ENCODE results near the gene KDM4C.

Gene KDM4C

GRCh38 chr9:6735422-6735821, 22.4 kb upstream of the KDM4C start:
- no peak for TF ChIP-seq YY1 (IDR thresholded peaks at IDR 0.05; ENCODE audit: low read depth)
- TF ChIP-seq USF1 (IDR thresholded peaks at IDR 0.05), result no peak
- TF ChIP-seq TCF12 (IDR thresholded peaks at IDR 0.05; ENCODE audit: low read depth), result no peak
- no peak for TF ChIP-seq REST (IDR thresholded peaks at IDR 0.05; ENCODE audit: low read depth)
- TF ChIP-seq ZBTB7A (IDR thresholded peaks at IDR 0.05; ENCODE audit: low read depth), result no peak
- TF ChIP-seq CREB1 (IDR thresholded peaks at IDR 0.05; ENCODE audit: low read depth), result no peak
- TF ChIP-seq EP300 (IDR thresholded peaks at IDR 0.05; ENCODE audit: borderline replicate concordance), result no peak
- TF ChIP-seq TEAD4 (IDR thresholded peaks at IDR 0.05), result no peak
- TF ChIP-seq TAF1 (IDR thresholded peaks at IDR 0.05; ENCODE audit: low read depth), result no peak
- TF ChIP-seq RAD21 (IDR thresholded peaks at IDR 0.05; ENCODE audit: low read depth), result no peak
- no peak for TF ChIP-seq CEBPB (IDR thresholded peaks at IDR 0.05)
- no peak for TF ChIP-seq NFIC (IDR thresholded peaks at IDR 0.05)
- TF ChIP-seq EGR1 (IDR thresholded peaks at IDR 0.05), result no peak
- no peak for TF ChIP-seq FOXM1 (IDR thresholded peaks at IDR 0.05; ENCODE audit: borderline replicate concordance, low read depth)
- TF ChIP-seq, protein P1, sequence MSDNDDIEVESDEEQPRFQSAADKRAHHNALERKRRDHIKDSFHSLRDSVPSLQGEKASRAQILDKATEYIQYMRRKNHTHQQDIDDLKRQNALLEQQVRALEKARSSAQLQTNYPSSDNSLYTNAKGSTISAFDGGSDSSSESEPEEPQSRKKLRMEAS (IDR thresholded peaks at IDR 0.05), result no peak

- TF ChIP-seq RAD21 (IDR thresholded peaks at IDR 0.05; ENCODE audit: low read depth), result peak; percentile 59
- no peak for TF ChIP-seq TCF12 (IDR thresholded peaks at IDR 0.05; ENCODE audit: low read depth)
Observed at GRCh38 chr9:6739218-6739617, 18.6 kb upstream of the KDM4C start.

DNA sequence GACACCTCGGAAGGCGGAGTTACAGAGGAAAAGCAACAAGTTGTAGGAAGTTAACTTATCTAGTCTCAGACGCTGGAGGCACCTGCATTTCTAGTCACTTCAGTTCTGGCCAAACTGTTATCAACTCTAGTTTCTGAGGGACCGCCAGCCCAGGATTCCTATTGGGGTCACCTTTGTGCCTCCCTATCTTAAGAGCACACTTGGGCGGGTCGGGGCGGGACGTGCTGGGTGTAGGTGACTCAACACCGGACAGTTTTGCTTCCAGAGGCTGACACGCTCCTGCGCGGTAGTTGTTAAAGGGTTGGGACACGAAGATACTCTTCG, 679 bp upstream of the KDM4C start:
- no peak for TF ChIP-seq NFIC (IDR thresholded peaks at IDR 0.05)
- TF ChIP-seq EP300 (IDR thresholded peaks at IDR 0.05; ENCODE audit: borderline replicate concordance), result no peak
- no peak for TF ChIP-seq CEBPB (IDR thresholded peaks at IDR 0.05)
- TF ChIP-seq TAF1 (IDR thresholded peaks at IDR 0.05; ENCODE audit: low read depth), result no peak
- TF ChIP-seq REST (IDR thresholded peaks at IDR 0.05; ENCODE audit: low read depth), result no peak

- TF ChIP-seq EGR1 (IDR thresholded peaks at IDR 0.05) (0 out of 2 replicates have a peak, but pooled peaks have one; percentile 2), RAD21 (IDR thresholded peaks at IDR 0.05; ENCODE audit: low read depth) (no peak)
Observed at GRCh38 chr9:6758248-6758497, 400 bp downstream of the KDM4C start.

GRCh38 chr9:6758498-6759184, 868 bp downstream of the KDM4C start:
- TF ChIP-seq TAF1 (IDR thresholded peaks at IDR 0.05; ENCODE audit: low read depth) (0 out of 2 replicates have a peak, but pooled peaks have one; percentile 6), EGR1 (IDR thresholded peaks at IDR 0.05) (no peak)

GRCh38 chr9:6759185-6759977, 1.6 kb downstream of the KDM4C start:
- TF ChIP-seq EP300 (IDR thresholded peaks at IDR 0.05; ENCODE audit: borderline replicate concordance), result no peak
- no peak for TF ChIP-seq TCF12 (IDR thresholded peaks at IDR 0.05; ENCODE audit: low read depth)

DNA sequence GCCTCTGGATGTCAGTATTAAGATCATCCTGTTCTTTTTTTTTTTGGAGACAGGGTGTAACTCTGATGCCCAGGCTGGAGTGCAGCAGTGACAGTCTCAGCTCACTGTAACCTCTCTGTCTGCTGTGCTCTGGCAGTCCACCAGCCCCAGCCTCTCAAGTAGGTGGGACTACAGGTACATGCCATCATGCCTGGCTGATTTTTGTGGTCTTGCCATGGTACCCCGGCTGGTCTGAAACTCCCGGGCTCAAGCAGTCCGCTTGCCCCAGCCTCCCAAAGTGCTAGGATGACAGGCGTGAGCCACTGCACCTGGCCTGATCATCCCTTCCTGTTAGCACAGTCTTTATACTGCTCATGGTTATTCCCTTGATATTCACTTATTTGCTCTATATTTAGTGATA, 3.5 kb downstream of the KDM4C start:
- TF ChIP-seq TCF12 (IDR thresholded peaks at IDR 0.05; ENCODE audit: low read depth), result no peak
- TF ChIP-seq ZBTB7A (IDR thresholded peaks at IDR 0.05; ENCODE audit: low read depth), result no peak
- no peak for TF ChIP-seq TEAD4 (IDR thresholded peaks at IDR 0.05)
- TF ChIP-seq CREB1 (IDR thresholded peaks at IDR 0.05; ENCODE audit: low read depth), result no peak
- no peak for TF ChIP-seq EGR1 (IDR thresholded peaks at IDR 0.05)
- no peak for TF ChIP-seq NFIC (IDR thresholded peaks at IDR 0.05)

GRCh38 chr9:6763244-6763643, 5.5 kb downstream of the KDM4C start:
- no peak for TF ChIP-seq TCF12 (IDR thresholded peaks at IDR 0.05; ENCODE audit: low read depth)
- TF ChIP-seq ZBTB7A (IDR thresholded peaks at IDR 0.05; ENCODE audit: low read depth), result no peak
- no peak for TF ChIP-seq EP300 (IDR thresholded peaks at IDR 0.05; ENCODE audit: borderline replicate concordance)
- TF ChIP-seq CEBPB (IDR thresholded peaks at IDR 0.05), result no peak
- no peak for TF ChIP-seq EGR1 (IDR thresholded peaks at IDR 0.05)
- no peak for TF ChIP-seq TAF1 (IDR thresholded peaks at IDR 0.05; ENCODE audit: low read depth)
- TF ChIP-seq, protein P1 (IDR thresholded peaks at IDR 0.05), result no peak
- TF ChIP-seq CREB1 (IDR thresholded peaks at IDR 0.05; ENCODE audit: low read depth), result no peak
- TF ChIP-seq YY1 (IDR thresholded peaks at IDR 0.05; ENCODE audit: low read depth), result no peak
- no peak for TF ChIP-seq USF1 (IDR thresholded peaks at IDR 0.05)
- TF ChIP-seq NFIC (IDR thresholded peaks at IDR 0.05), result no peak
- TF ChIP-seq REST (IDR thresholded peaks at IDR 0.05; ENCODE audit: low read depth), result no peak
